HEK293 (cell line): ENCODE results near the gene SBF2.
"Not testable (repeated sequence)": the region's sequence is repeated elsewhere in the genome, so short reads cannot be mapped to it uniquely, and the experiment has no call there.

Experiments
- CTCF ChIA-PET: fragments of 350-600 bp; formaldehyde crosslinking; extraction: SDS; loops from one replicate; lab custom pipeline; 2021; ENCODE audit warnings: antibody characterized with exemption; lab: Yijun Ruan, JAX
- POLR2A ChIA-PET: fragments of 300-600 bp; formaldehyde crosslinking; extraction: SDS; loops from one replicate; lab custom pipeline; 2020; ENCODE audit warnings: antibody characterized with exemption, inconsistent platforms; lab: Yijun Ruan, JAX
- H3K27ac ChIP-seq: fragments of 200-500 bp; sonication (Bioruptor generic); 2 replicates; pipeline ENCODE4 v1.5.1; 2014; ENCODE audit warnings: low read depth, low read length, control low read depth, inconsistent platforms; ENCODE audit errors: extremely low read depth
- H3K36me3 ChIP-seq, 2 experiments: fragments of 200-500 bp in 1 of 2; sonication (Bioruptor generic) in 1 of 2; 1 replicate in 1 of 2; 2 replicates in 1 of 2; pipeline ENCODE4 v1.5.1; 2014 to 2017; ENCODE audit warnings: inconsistent platforms in 2 of 2, low read length in 2 of 2; ENCODE audit not compliant: control insufficient read depth in 2 of 2, insufficient read depth in 1 of 2
- H3K4me1 ChIP-seq: fragments of 200-500 bp; sonication (Bioruptor generic); 2 replicates; pipeline ENCODE4 v1.5.1; 2014; ENCODE audit warnings: mild to moderate bottlenecking, low read length, inconsistent platforms; ENCODE audit not compliant: control insufficient read depth, insufficient read depth
- H3K4me3 ChIP-seq: 2 replicates; pipeline ENCODE4 v1.5.1; 2011; ENCODE audit warnings: low read depth, mild to moderate bottlenecking, control low read depth, low read length, moderate library complexity
- H3K9me3 ChIP-seq: fragments of 200-500 bp; sonication (Bioruptor generic); 2 replicates; pipeline ENCODE4 v1.5.1; 2014; ENCODE audit warnings: low read depth, low read length, inconsistent platforms; ENCODE audit not compliant: control insufficient read depth, insufficient read depth
- BCL11A ChIP-seq: fragments of 450-650 bp; formaldehyde crosslinking; IDR thresholded peaks from 2 replicates; pipeline ENCODE4 v1.5.1; 2016; ENCODE audit warnings: low read depth, missing biosample characterization, missing genetic modification characterization
- CTCF ChIP-seq: fragments of 450-650 bp; formaldehyde crosslinking; IDR thresholded peaks from 2 replicates; pipeline ENCODE4 v1.5.1; 2016; ENCODE audit warnings: missing biosample characterization, missing genetic modification characterization
- GFI1B ChIP-seq: fragments of 450-650 bp; formaldehyde crosslinking; IDR thresholded peaks from 2 replicates; pipeline ENCODE4 v1.5.1; 2016; ENCODE audit warnings: missing biosample characterization, missing genetic modification characterization
- INSM2 ChIP-seq: fragments of 450-650 bp; formaldehyde crosslinking; IDR thresholded peaks from 2 replicates; pipeline ENCODE4 v1.5.1; 2016; ENCODE audit warnings: missing biosample characterization, missing genetic modification characterization
- KLF8 ChIP-seq: fragments of 450-650 bp; formaldehyde crosslinking; IDR thresholded peaks from 2 replicates; pipeline ENCODE4 v1.5.1; 2016; ENCODE audit warnings: missing biosample characterization, missing genetic modification characterization
- SP2 ChIP-seq: fragments of 450-650 bp; formaldehyde crosslinking; IDR thresholded peaks from 2 replicates; pipeline ENCODE4 v1.5.1; 2016; ENCODE audit warnings: missing biosample characterization, missing genetic modification characterization
- SP7 ChIP-seq: fragments of 450-650 bp; formaldehyde crosslinking; IDR thresholded peaks from 2 replicates; pipeline ENCODE4 v1.5.1; 2016; ENCODE audit warnings: missing biosample characterization, missing genetic modification characterization
- TCF7L2 ChIP-seq: IDR thresholded peaks from 2 replicates; pipeline ENCODE4 v1.6.1; 2011; ENCODE audit warnings: low read depth, mild to moderate bottlenecking, inconsistent platforms, low read length, moderate library complexity, borderline replicate concordance
- ZBTB17 ChIP-seq: fragments of 450-650 bp; formaldehyde crosslinking; IDR thresholded peaks from 2 replicates; pipeline ENCODE4 v1.5.1; 2016; ENCODE audit warnings: missing biosample characterization, missing genetic modification characterization
- ZBTB21 ChIP-seq: fragments of 450-650 bp; formaldehyde crosslinking; IDR thresholded peaks from 2 replicates; pipeline ENCODE4 v1.5.1; 2017; ENCODE audit warnings: missing biosample characterization, missing genetic modification characterization
- ZBTB6 ChIP-seq: fragments of 450-650 bp; formaldehyde crosslinking; IDR thresholded peaks from 2 replicates; pipeline ENCODE4 v1.5.1; 2017; ENCODE audit warnings: missing biosample characterization, missing genetic modification characterization
- ZFHX2 ChIP-seq: fragments of 450-650 bp; formaldehyde crosslinking; conservative IDR thresholded peaks from 2 replicates; pipeline ENCODE4 v1.5.1; 2016; ENCODE audit warnings: missing biosample characterization, missing genetic modification characterization
- ZNF114 ChIP-seq: fragments of 450-650 bp; formaldehyde crosslinking; IDR thresholded peaks from 2 replicates; pipeline ENCODE4 v1.5.0; 2017; ENCODE audit warnings: missing biosample characterization, missing genetic modification characterization
- ZNF138 ChIP-seq: fragments of 450-650 bp; formaldehyde crosslinking; IDR thresholded peaks from 2 replicates; pipeline ENCODE4 v1.5.1; 2016; ENCODE audit warnings: missing biosample characterization, missing genetic modification characterization, borderline replicate concordance
- ZNF140 ChIP-seq: fragments of 450-650 bp; formaldehyde crosslinking; IDR thresholded peaks from 2 replicates; pipeline ENCODE4 v1.5.1; 2016; ENCODE audit warnings: missing biosample characterization, missing genetic modification characterization
- ZNF16 ChIP-seq: fragments of 450-650 bp; formaldehyde crosslinking; IDR thresholded peaks from 2 replicates; pipeline ENCODE4 v1.5.1; 2016; ENCODE audit warnings: low read depth, missing biosample characterization, missing genetic modification characterization
- ZNF24 ChIP-seq: fragments of 450-650 bp; formaldehyde crosslinking; IDR thresholded peaks from 2 replicates; pipeline ENCODE4 v1.5.1; 2016; ENCODE audit warnings: missing biosample characterization, missing genetic modification characterization
- ZNF248 ChIP-seq: fragments of 450-650 bp; formaldehyde crosslinking; IDR thresholded peaks from 2 replicates; pipeline ENCODE4 v1.5.1; 2017; ENCODE audit warnings: missing biosample characterization, missing genetic modification characterization
- ZNF350 ChIP-seq: fragments of 450-650 bp; formaldehyde crosslinking; IDR thresholded peaks from 2 replicates; pipeline ENCODE4 v1.5.0; 2017; ENCODE audit warnings: missing biosample characterization, mild to moderate bottlenecking, missing genetic modification characterization
- ZNF391 ChIP-seq: fragments of 450-650 bp; formaldehyde crosslinking; IDR thresholded peaks from 2 replicates; pipeline ENCODE4 v1.5.1; 2016; ENCODE audit warnings: low read depth, missing biosample characterization, missing genetic modification characterization, borderline replicate concordance
- ZNF501 ChIP-seq: fragments of 450-650 bp; formaldehyde crosslinking; IDR thresholded peaks from 2 replicates; pipeline ENCODE4 v1.5.1; 2016; ENCODE audit warnings: missing biosample characterization, missing genetic modification characterization
- ZNF514 ChIP-seq: fragments of 450-650 bp; formaldehyde crosslinking; IDR thresholded peaks from 2 replicates; pipeline ENCODE4 v1.5.1; 2016; ENCODE audit warnings: missing biosample characterization, missing genetic modification characterization
- ZNF529 ChIP-seq: fragments of 450-650 bp; formaldehyde crosslinking; IDR thresholded peaks from 2 replicates; pipeline ENCODE4 v1.5.1; 2017; ENCODE audit warnings: missing genetic modification characterization, missing biosample characterization; ENCODE audit not compliant: insufficient replicate concordance
- ZNF571 ChIP-seq: fragments of 450-650 bp; formaldehyde crosslinking; IDR thresholded peaks from 2 replicates; pipeline ENCODE4 v1.5.0; 2017; ENCODE audit warnings: missing biosample characterization, missing genetic modification characterization
- ZNF600 ChIP-seq: fragments of 450-650 bp; formaldehyde crosslinking; IDR thresholded peaks from 2 replicates; pipeline ENCODE4 v1.5.1; 2016; ENCODE audit warnings: missing biosample characterization, missing genetic modification characterization
- ZNF624 ChIP-seq: fragments of 450-650 bp; formaldehyde crosslinking; IDR thresholded peaks from 2 replicates; pipeline ENCODE4 v1.5.1; 2017; ENCODE audit warnings: missing biosample characterization, missing genetic modification characterization
- ZNF626 ChIP-seq: fragments of 450-650 bp; sonication (Bioruptor Pico); formaldehyde crosslinking; IDR thresholded peaks from 2 replicates; pipeline ENCODE4 v1.5.1; 2018; ENCODE audit warnings: missing biosample characterization, missing genetic modification characterization, inconsistent platforms
- ZSCAN18 ChIP-seq: fragments of 450-650 bp; formaldehyde crosslinking; IDR thresholded peaks from 2 replicates; pipeline ENCODE4 v1.5.1; 2016; ENCODE audit warnings: missing biosample characterization, missing genetic modification characterization

The SBF2 gene

GRCh38 chr11:9745411-9746211 is 548.4 kb downstream of the SBF2 start:
- no peak overlapping the region for H3K27ac ChIP-seq
- H3K4me1 ChIP-seq: no peaks in the 10 kb centered on the region
- CTCF ChIA-PET: interaction anchor here (1.7 kb wide), 1 partner anchor 12 kb away, joined by 5 read pairs; no protein-coding TSS in a partner anchor
- TF ChIP-seq ZNF350 (tag by site-specific recombination) (no peak), ZNF529 (no peak), ZNF248 (tag by site-specific recombination) (no peak), ZNF24 (tag by site-specific recombination) (no peak), ZNF501 (tag by site-specific recombination) (no peak), GFI1B (no peak), TCF7L2 (no peak), ZBTB6 (tag by site-specific recombination) (no peak), SP2 (tag by site-specific recombination) (no peak), KLF8 (tag by site-specific recombination) (no peak), ZNF514 (tag by site-specific recombination) (no peak), ZBTB21 (tag by site-specific recombination) (no peak), ZFHX2 (tag by site-specific recombination) (no peak)
- H3K9me3 ChIP-seq: no peaks in the 10 kb centered on the region
- H3K36me3 ChIP-seq: peaks cover 0 to 31% of the 10 kb centered on the region in 2 experiments; a peak in 1 of 3 replicates
- no peak overlapping the region for H3K4me3 ChIP-seq
- POLR2A ChIA-PET: interaction anchor here (1.4 kb wide), 1 partner anchor 14 kb away, joined by 4 read pairs; no protein-coding TSS in a partner anchor

GRCh38 chr11:9743512-9743911 is 550.5 kb downstream of the SBF2 start:
- H3K4me3 ChIP-seq, H3K27ac ChIP-seq, H3K4me1 ChIP-seq, POLR2A ChIA-PET, CTCF ChIA-PET, H3K9me3 ChIP-seq: not testable (repeated sequence)
- H3K36me3 ChIP-seq: peaks cover 0 to 37% of the 10 kb centered on the region in 2 experiments; a peak in 2 of 3 replicates

- H3K4me3 ChIP-seq: no peak overlapping the region
- POLR2A ChIA-PET: no interaction called here
- no peaks in the 10 kb centered on the region for H3K4me1 ChIP-seq
- TF ChIP-seq BCL11A (no peak), ZNF138 (tag by site-specific recombination) (no peak), ZNF600 (tag by site-specific recombination) (no peak), ZNF140 (tag by site-specific recombination) (no peak), ZBTB17 (tag by site-specific recombination) (no peak), INSM2 (tag by site-specific recombination) (no peak), ZNF626 (tag by site-specific recombination) (no peak), ZNF571 (tag by site-specific recombination) (no peak), SP7 (tag by site-specific recombination) (no peak), ZNF391 (tag by site-specific recombination) (no peak), ZSCAN18 (tag by site-specific recombination) (no peak), ZNF16 (tag by site-specific recombination) (no peak), CTCF (tag by site-specific recombination) (no peak), ZNF114 (no peak), ZNF624 (tag by site-specific recombination) (no peak)
Measured at GRCh38 chr11:9741260-9741659, 552.8 kb downstream of the SBF2 start.

More at GRCh38 chr11:9741260-9741659, 552.8 kb downstream of the SBF2 start:
- Histone ChIP-seq H3K27ac (no peak overlapping the region), H3K9me3 (no peaks in the 10 kb centered on the region), H3K36me3 (peaks cover 0 to 51% of the 10 kb centered on the region in 2 experiments; a peak in 2 of 3 replicates)
- CTCF ChIA-PET: no interaction called here
